GM19372 (cell line): ENCODE results near the gene ITGB5.
A peak's percentile ranks its signal among the peaks of the same experiment; 100 is the strongest.
"Not testable (repeated sequence)": the region's sequence is repeated elsewhere in the genome, so short reads cannot be mapped to it uniquely, and the experiment has no call there.

Experiments used
- ATAC-seq: cut with Tn5 transposase; IDR thresholded peaks from one replicate; pipeline ENCODE4 v1.9.1; 2021; ENCODE audit warnings: mild to moderate bottlenecking, low read depth, moderate library complexity; ENCODE audit not compliant: unreplicated experiment

ITGB5 gene

DNA sequence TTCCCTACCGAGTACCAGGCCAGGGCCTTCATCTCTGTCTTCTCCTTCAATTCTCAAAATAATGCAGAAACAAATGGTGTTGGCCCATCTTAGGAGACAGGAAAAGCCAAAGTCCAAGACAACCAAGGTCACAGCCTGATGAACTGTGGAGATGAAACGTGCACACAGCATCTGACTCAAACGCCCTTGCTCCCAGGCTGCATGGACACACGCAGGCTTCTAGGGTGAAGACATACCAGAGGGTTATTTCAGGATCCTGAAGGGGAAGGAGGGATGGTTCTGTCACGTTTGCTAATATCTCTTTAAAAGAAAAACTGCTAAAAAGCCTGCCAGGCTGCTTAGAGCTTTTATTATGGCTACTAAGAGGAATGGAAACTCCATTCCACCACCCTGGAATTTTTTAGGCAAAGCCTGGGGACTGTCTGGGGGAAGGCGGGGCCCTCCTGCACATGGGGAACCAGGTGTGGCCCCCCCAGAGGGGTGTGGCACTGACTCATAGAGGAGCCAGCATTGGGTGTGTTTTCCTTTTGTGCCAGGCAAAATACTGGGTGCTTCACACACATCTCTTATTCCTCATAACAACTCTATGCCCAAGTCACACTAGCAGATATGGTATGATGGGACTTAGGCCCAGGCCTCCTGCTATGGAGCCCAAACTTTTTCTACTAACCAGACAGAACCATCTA, 94.0 kb downstream of the ITGB5 start:
- no peak for ATAC-seq

DNA sequence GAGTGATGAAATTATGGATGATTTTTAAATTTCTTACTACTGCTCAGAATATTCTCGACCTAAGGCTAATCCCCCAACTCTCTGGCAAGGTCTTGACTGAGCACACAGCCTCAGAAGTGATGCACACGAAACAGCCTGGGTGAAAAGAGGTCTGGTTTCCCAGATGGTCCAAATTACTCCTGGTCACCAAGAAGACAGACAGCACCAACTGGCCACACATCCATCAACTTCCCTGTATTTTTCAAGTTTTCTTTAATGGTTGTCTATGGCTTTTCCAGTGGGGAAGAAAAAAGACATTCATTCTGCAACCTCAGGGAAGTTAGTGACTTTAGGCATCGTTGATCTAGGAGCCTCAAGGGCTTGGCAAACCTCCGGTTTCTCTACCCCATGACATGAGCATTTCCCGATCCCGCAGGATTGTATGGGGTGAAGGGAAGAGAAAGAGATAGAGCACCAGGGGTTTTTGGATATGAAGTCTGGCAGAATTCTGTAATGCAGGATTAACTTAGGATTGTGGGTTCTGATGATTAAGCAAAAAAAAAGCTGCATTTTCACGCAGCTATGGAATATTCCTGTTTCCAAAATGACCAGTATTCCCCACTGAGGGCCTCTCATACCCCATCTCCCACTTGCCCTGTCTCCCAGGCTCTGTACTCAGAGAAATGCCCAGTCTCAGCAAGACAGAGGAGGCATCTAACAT, 94.7 kb downstream of the ITGB5 start:
- no peak for ATAC-seq

DNA sequence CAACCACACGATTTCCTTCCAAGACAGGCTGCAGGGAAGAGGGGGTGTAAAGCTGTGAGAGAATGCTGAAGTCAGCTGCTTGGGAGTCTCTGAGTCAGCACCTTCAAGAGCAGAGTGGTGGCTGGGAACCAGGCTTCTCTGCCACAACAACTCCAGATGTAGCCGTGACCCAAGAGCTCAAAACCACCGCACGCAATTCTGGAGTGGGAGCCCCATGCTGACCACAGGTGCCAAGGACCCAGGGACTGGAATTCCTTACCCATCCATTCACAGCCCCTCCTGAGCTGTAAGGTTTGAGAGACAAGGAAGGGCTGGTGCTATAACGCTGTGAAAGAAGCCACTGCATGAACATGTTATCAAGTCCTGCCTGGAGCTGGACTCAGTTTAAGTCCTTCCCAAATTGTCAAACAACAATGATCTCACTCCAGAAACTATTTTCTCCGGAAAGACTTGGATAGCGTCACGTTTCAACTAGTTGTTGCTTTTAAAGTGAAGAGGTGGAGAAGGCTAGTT, 95.5 kb downstream of the ITGB5 start:
- ATAC-seq, result no peak

DNA sequence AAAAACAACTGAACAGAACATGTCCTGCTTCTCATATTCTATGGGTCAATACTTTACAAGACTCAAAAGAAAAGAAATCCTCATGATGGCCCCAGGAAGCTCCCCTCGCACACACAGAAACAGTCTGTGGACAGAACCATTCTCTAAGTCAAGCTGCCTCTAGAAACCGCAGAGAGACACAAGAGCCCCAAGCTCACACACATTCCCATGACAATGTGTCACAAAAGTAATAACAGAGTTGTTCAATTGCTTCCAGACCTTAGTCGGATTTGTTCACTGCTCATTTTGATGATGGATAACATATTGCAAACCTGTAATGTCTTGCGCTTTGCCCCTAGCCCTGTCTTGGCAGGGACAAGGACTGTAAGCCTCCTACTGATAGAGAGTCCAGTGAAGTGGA, 96.0 kb downstream of the ITGB5 start:
- ATAC-seq, result no peak

DNA sequence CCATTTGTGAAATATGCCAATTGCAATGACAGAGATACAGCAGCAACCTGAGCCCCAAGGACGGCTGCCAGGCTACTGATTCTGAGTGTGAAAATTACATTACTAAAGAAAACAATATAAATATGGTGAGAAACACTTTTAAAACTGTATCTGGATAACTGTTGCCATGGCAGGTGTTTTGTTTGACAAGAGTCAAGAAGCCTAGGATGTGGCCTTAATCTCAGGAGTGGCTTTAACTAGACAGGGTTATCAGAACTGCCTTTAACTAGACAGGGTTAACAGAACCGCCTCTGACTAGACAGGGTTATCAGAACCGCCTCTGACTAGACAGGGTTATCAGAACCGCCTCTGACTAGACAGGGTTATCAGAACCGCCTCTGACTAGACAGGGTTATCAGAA, 98.1 kb downstream of the ITGB5 start:
- ATAC-seq, result not testable (repeated sequence)

DNA sequence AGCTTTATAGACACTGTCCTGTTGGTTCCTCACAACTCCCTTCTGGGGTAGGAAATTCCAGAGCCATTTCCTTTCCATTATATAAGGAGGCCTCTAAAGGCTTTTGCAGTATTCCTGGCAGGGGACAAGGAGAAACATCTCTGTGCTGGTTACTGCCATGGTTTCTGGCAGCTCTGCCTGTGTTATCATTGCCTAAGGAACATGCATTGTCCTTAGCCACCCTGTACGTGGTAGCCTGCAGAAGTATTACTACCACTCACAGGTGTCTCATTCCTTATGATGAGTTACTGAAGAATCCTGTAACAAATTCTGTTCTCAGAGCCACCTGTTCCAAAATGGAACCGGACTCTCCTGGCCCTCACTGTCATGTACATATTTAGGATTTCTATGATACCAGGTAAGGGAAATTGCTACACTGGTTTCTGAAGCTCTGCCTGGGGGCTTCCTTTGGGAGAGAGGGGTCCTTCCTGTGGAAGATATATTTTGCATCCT, 98.9 kb downstream of the ITGB5 start:
- no peak for ATAC-seq

DNA sequence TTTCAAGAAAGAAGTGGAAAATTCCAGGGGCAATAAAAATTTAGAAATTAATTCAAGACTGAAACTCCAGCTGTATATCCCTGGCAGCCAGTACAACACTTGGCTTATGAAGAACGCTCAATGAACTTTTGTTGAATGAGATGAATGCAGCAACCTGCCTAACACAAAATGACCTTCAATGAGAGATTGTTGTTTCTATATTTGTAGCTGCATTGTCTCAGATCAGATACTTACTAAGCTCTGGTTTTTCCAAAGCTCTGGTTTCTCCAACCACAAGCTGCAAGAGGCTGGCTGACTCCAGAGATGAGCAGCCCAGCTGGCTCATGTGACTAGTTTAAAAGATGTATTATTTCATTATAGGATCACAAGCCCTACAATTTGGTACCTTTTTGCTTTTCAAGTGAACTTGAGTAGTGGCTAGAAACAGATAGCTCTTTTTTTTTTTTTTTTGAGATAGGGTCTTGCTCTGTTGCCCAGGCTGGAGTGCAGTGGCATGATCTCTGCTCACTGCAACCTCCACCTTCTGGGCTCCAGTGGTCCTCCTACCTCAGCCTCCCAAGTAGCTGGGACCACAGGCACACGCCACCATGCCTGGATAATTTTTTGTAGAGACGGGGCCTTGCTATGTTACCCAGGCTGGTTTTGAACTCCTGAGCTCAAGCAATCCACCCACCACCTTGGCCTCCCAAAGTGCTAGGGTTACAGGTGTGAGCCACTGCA, 99.5 kb downstream of the ITGB5 start:
- ATAC-seq, result no peak

DNA sequence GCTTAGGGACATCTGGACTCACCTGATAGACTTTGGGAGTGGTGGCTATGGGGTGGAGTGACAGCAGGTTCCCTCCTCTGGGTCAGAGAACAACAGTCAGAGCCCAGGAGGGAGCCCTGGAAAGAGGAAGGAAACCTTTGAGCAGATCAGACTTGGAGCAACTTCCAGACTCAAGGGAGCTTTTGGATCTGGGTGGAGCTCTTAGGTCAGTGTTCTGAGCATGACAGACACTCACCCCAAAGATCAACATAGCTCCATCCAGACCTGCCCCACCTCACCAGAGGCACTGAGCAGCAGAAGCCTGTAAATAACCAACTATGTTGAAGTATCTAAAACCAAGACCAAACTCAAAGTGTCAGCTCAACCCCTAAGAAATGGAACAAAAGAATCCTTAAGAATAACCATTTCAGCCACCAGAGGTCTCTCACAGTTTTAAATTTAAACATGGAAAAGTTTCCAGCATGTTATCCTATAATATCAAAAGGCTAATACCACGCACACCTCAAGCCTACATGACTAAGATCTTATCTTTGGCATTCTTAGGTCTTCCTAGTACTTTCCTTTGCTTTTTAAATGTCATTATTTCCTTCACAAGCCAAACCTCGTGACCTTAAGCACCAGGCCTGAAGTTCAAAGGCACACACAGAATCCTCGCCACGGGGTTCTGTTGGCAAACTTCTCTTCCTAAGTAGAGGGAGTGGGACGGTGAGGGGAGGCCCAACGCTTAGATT, 100.5 kb downstream of the ITGB5 start:
- ATAC-seq, result no peak

DNA sequence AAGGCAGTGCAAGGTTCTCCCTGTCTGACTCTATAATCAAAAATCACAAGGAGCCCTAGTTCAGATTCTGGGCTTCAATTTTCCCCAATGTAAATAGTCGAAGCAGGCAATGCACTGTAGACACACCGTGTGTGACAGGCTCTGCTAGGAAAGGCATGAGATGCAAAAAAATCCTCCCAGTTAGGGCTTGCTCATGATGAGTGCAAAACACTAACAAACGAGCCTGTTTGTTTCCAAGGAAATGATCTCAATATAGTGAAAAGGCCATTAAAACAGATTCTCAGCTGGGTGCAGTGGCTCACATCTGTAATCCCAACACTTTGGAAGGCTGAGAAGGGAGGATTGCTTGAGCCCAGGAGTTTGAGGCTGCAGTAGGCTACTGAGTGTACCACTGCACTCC, 101.2 kb downstream of the ITGB5 start:
- no peak for ATAC-seq

DNA sequence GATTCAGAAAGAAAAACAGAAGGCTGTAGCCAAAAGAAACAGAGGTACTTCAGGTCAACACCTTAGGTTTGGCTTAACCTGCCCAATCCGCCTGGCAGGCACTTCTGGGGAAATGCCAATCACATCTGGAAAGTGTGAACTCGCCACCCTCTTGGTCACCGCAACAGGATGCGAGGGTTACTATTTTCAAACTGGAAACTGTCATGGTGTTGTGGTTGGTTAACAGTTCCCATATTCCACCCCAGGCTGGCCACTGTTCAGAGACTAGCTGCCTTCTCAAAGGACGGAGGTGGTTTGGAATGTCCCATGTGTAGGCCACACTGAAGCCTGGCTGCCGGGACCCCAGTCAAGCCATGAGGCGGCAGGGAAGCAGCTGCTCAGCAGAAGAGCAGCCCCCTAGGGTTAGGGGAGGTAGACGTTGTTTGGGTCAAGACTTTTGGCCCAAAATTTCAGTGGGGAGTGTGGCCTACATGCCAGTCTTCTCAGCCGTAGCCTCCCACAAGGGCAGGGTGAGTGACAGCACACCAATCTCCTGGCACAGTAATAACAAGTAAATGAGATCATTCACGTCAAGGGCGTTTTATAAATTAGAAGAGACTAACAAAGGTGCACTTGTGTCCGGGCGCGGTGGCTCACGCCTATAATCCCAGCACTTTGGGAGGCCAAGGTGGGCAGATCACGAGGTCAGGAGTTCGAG, 102.3 kb downstream of the ITGB5 start:
- ATAC-seq, result peak; percentile 55

DNA sequence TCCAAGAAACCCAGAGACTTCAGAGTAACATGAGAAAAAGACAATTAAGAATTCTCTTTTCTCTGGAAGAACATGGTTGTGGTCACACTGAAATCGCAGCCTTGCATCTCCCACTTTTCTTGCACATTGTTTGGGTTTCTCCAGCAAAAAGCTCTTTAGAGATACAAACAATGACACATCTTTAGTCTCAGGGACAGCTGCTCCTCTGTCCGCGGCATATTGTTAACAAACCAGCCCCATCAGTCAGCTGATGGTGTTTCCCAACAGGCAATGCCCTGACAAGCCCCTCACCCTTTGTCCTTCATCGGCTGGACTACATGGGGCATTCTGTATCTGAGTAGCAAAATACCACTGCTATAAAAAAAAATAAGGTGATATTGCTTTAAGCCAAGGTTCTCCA, 103.5 kb downstream of the ITGB5 start:
- no peak for ATAC-seq

DNA sequence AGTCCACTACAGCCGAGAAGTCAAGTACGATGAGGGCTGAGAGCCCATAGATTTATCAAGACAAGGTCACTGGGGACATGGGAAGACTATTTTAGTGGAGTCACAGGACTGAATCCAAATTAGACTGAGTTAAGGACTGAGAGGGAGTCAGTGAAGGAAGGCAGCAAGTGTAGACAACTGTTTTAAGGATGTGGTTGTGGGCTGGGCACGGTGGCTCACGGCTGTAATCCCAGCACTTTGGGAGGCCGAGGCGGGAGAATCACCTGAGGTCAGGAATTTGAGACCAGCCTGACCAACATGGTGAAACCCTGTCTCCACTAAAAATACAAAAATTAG, 104.8 kb downstream of the ITGB5 start:
- ATAC-seq, result not testable (repeated sequence)

DNA sequence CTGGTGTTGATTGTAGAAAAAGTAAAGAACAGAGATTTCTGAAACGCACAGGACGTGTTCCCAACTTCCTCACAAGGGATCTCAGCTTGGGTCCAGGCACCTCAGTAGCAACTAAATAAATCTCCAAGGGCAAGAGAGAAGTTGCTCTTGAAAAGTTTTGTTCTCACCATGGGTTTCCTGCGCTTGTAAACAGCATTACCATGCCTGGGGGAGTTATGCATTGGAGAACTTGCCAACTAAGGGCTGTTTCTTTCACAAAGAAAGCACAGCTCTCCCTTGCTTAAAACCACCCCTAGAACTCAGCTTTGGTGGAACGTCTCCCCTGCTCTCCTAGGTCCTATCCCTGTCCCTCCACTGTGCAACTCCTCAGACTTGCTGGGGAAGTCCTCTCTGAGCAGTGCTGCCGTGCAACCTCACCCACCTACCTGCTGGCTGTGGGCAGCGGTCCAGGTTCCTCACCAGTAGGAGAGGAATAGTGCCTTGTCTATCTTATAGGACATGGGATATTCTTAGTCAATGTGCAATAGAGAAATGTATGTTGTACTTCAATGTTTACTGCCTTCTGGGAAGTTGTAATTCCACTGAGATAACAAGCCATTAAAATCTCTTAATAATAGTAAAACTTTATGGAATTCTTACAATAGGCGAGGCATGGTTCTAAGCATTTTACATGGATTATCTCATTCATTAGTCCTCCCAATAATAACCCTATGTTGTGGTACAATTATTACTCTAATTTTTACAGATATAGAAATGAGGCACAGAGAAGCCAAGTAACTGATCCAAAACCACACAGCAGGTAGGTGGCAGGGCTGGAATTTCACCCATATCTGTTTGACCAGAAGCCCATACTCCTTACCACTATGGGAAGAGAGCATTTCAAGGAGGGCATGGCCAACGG, 105.4 kb downstream of the ITGB5 start:
- no peak for ATAC-seq

DNA sequence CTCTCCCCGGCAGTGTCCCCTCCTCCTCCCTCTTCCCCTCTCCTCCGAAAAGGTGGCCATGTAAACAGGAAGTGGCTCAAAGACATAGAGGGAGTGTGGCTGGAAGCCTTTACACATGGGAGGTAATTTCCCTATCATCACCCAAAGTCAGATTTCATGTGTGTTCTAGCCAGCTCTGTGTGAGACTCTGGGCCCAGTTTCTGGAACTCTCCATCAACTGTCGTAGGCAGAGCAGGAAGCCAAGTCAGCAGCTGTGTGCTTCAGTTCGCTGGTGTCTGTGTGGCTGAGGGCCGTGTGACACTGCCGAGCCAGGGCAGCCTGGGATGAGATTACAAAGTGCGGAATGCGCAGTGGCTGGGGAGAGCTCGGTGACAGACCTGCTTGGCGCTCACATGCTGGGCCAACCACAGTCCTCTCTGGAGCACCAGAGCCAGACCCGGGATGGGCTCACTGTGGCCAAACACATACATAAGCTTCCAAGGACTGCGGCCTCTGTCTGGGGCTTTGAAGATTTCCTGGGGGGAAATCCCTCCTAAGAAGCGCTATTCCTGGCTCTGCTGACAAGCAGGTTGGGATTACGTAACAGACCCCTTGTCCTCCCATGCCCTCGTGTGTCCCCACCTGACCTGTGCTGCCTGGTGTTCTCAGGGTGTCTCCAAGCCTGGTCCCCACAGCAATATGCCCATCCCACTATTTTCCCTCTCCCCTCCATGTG, 106.2 kb downstream of the ITGB5 start:
- no peak for ATAC-seq

DNA sequence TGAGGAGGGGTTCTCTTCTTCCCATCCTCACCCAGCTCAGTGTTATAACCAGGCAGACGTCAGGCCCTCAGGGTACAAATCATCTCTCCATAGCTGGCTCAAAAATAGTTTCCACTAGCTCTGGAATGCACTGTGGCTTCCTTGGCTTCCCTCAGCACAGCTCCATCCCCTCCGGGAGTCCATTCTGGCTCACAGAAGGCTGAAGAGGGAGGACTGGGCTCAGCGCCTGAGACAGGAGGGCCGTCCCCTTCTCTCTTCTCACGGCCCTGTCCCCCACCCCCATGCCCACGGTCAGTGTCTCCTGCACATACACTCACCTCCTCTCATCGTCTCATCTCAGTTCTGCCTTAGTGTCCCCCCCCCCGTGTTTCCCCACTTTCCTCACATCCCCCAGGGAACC, 106.8 kb downstream of the ITGB5 start:
- no peak for ATAC-seq

DNA sequence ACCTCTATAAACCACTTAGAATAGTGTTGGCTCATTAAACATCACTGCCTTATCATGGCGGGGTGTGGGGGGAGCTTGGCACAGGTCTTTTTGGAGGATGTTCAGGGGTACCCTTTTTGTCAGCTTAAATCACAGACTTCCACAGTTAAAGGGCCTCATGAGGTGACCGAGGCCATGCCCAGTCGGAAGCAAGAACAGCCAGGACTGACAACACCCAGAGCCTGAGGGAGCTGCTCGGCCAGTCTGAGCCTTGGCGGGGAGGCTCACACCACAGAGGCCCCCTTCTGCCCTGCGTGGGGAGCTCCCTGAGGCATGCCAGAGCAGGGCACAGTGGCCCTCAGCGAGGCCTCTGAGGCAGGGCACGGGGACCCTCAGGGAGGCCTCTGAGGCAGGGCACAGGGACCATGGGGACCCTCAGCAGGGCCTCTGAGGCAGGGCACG, 107.4 kb downstream of the ITGB5 start:
- ATAC-seq, result no peak

DNA sequence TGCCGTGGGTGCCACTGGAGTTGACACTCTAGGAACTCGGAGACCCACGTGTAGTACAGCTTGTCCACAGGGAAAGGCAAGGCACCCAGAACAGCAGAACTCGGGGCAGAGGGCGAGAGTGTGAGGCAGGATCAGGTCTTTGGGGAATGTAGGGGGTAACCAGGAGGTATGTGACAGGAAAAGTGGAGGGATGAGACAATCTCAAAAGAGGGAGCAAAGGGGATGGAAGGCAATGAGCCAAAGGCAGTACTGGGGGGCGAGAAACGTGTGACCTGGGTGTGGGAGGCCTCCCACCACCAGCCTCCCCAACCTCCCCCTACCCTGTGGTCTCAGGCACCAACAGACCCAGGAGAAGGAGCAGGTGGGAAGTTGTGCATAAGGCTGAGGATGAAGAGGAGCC, 108.0 kb downstream of the ITGB5 start:
- ATAC-seq, result no peak

DNA sequence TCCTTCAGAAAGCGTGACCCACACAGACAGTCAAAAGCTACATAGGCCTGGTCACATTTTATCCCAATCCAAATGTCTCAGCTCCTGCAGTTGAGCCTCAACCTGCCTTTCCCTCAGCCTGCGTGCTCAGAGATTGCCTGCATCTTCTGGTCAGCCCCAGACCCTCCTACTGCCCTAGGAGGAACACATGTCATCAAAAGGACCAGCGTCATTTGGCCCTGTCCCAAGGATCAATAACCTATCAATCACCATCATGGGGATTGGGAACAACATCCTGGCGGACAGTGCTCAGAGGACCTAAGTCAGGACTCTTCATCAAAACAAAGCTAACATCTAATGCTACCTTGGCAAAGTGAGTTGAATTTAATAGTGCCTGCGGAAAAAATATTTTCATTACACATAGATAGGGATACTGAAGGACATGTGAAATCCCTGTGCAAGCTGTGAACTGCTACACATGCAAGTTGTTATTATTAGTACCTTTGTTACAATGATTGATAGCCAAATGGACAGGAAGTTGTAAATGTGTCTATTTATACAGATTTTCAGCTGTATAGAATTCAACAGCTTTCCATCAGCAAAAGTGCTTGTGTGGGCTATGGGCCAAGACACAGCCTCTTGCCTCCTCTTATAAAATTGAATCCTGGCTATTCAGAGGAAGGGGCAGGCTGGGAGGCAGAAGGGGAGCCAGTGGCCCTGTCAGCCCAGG, 109.2 kb downstream of the ITGB5 start:
- ATAC-seq, result no peak
